Nucleus accumbens (tissue), 56 donors: ENCODE measurements around the gene IFRD2.
A peak's percentile ranks its signal among the peaks of the same experiment; 100 is the strongest.

Experiments
- DNase-seq, 56 donors: peaks; one replicate each; lab custom pipeline; 2025; lab: John Stamatoyannopoulos, UW

IFRD2 gene

DNA sequence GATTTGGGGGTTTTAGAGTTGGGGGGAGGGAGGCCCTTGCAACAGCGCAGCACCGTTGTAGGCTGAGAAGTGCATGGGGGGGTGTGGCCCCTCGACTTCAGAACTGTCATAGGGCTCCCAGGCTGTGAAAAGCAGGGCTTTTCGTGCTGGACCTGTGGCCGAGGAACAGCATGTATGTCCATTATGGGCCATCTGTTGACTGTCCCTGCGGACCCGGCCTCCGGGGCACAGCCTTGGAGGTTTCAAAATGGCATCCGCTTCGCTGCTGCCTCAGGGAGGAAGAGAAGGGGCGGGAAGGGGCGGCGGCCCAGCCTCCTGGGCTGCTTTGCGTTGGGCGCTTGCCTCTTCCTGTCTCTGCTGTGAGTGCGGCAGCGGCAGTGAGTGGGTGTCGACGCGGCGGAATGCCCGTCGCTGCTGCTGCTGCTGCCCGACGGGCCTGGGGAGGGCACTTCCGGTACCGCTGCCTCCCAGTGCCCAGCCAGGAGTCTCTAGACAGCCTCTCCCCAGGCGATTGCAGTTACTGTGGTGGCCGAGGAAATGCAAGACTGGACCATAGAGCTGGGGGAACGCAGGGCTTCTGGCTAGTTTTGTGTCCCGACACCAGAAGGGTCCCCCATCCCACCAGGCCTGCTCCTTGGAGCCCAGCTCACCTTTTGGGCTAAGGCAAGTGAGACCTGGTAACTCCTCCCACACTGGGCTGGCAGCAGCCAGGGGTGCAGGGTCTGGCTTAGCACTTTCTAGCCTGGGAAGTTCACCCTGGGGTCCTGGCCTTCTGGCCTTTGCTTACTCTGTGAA lies 54.3 kb downstream of the IFRD2 start:
- DNase-seq: peak in 50 of 56 donors; percentile 22 to 87 (median 60)
